NCI-H2227 treated with DMSO at 0.1 percent for 48 hours (cell line): ENCODE data around the gene GPR15LG.

ENCODE experiments used
- DNase-seq: peaks from one replicate; lab custom pipeline; 2025; lab: John Stamatoyannopoulos, UW

The GPR15LG gene

DNA sequence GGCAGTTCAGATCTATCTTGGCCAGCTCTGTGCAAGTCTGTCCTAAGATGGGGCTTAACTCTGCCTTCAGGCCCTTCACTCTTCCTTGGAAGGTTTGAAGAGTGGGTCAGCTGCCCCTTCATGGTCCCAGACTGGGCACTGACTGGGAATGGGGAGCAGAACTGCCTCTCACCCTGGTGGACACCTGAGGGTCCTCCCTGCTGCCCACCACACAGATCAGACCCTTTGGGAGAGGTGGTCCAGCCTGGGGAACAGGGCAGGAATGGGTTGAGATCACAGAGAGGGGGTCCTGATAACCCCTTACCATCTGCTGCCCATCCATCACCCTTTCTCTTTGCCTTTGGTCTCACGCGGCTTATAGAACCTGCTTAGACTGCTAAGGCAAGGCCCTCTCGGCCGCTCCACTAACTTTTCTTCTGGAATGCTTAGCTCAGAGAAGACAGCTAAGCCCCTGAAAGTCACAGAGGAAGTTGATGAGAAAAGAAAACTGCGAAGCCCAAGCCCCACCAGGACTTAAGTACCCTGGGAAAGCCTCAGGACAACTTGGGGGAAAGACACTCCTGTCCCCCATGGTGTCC, 20.3 kb downstream of the GPR15LG start:
- no peak for DNase-seq

DNA sequence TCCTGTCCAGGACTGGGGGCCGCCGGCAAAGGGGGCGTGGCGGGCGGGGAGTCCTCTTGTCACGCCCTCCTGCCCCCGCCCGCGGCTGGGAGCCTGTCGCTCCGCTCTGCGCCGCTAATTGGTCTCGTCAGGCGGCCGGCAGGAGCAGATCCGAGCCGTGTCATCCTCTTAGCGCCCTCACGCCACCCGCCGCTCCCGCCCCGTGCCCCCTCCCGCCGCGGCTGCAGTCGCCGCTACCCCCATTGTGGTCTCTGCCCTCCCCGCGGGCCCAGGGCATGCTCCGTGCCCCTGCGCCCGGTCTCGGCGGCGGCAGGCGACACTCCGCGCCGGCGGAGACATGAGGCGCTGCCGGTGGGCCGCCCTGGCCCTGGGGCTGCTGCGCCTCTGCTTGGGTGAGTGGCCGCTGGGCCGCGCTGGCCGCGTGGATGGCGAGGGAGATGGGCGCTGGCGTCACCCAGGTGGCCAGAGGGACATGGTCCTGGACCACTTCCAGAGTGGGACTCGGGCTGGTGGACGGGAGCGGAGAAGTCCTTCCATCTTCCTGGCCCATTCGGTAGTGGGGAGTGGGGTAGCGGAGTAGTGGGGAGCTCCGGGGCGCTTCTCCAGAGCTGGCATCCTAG, 20.9 kb downstream of the GPR15LG start, which contains the start of gene CDHR1:
TSS of gene CDHR1 (plus strand) at position 114 of the 620 bp plus-strand sequence. CDS start at position 338, 224 bp downstream.
- DNase-seq, result no peak

DNA sequence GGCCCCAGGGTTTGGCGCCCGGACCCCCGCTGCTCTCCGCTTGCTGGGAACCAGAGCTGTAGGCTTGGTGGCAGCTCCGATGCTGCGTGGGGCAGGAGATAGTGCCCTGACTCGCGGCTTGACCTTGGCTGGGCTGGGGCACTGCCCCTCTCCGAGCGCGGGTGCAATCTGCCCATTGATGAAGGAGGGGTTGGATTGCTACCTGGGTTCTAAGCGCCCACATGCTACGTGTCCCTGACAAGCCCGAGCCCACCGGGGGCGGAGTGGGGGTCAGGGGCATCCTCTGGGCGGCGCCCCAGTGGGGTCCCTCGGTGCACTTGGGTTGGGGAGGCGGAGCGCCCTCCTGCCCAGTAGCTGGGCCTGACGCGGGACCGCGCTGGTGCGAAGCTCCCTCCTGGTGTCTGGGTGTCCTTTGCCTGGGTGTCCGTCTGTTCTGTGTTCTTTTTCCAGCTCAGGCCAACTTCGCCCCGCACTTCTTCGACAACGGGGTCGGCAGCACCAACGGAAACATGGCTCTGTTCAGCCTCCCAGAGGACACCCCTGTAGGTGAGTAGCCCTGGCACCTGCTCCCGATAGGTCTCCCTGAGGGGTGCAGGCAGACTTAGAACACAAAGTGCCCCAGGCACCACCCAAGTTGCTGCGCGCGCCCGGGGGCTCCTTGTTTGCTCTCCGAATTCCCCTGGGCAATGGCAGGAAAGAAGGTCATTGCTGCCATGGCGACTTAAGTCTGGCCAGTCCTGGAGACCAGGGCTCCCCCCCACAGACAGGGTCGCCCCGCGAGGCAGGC, 21.6 kb downstream of the GPR15LG start:
- no peak for DNase-seq

DNA sequence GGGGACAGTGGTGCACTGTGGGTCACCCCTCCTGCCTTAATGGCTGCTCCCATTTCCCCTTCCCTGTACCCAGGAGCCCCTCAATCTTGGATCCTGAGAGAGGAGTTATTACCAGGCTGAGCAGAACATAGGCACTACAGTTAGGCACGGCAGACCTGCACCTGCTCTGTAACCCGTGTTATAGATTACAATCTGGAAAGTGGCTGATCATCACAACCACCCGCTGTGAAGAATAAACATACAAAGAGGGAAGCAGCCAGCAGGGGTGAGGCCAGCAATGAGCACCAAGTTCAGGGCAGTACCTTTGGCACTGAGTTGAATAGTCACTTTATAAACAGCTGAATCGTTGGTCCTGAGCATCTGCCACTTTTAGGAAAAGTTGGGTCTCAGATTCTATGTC, 22.5 kb downstream of the GPR15LG start:
- DNase-seq, result no peak

DNA sequence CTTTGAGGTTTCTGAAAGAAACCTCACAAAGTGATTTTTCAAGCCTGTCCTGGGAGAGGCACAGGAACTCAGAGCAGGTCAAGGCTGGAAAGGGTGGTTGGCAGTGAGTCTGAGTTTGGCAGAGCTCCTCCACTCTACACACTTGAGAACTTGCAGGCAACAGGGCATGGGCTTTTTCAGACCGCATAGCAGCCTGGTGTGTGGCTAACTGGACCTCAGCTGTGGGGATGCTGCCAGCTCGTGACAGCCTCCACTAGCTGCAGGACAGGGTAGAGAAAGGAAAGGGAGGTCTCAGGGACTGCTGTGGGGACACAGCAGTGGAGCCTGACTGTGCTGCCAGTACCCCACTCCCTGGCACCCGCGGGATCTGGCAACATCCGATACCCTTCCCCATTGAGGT, 23.3 kb downstream of the GPR15LG start:
- no peak for DNase-seq

DNA sequence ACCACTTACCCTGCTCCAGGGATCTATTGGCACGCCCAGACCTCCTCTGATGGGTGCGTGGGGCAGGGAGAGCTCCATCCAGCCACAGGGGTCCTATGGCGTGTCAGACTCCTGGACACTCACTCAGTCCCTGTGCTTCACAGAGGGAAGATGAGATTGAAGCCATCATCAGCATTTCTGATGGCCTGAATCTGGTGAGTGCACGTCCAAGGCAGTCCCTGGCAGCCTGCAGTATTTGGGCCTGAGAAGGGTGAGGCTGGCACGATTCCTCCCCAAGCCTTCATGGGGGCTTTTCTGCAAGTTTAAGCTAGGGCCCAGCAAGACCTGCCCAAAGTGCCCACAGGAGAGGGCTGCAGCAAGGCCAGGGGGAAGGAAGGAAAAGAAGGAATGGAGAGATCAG, 24.0 kb downstream of the GPR15LG start:
- no peak for DNase-seq

DNA sequence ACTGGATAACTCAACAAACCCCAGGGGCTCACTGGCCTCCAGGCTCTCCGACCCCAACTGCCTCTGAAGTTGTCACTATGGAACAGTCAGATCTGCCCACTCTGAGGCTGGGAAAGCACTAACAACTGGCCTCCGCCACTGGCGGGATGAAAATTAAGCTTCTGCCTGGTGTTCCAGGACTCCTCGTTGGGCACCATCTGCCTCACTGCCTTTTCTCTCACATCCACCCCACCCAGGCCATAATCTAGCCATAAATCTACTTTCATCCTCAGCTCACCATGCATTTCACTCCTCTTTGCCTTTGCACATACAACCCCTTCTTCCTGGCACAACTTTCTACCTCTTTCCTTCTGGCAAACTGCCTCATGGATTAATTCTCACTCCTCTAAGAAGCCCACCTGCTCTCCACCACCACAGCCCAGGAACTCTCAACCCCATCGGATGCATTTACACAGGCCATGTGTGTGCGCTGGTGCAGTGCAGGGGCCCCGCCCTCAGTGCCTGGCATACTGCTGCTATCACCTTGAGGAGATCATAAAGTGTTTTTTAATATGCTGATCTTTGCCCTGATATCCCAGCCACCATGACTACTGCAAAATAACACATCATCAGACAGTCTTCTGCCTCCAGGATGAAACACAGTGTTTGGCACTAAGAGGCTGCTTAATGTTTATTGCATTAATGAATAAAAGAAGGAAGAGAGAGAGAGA, 24.8 kb downstream of the GPR15LG start:
- no peak for DNase-seq

DNA sequence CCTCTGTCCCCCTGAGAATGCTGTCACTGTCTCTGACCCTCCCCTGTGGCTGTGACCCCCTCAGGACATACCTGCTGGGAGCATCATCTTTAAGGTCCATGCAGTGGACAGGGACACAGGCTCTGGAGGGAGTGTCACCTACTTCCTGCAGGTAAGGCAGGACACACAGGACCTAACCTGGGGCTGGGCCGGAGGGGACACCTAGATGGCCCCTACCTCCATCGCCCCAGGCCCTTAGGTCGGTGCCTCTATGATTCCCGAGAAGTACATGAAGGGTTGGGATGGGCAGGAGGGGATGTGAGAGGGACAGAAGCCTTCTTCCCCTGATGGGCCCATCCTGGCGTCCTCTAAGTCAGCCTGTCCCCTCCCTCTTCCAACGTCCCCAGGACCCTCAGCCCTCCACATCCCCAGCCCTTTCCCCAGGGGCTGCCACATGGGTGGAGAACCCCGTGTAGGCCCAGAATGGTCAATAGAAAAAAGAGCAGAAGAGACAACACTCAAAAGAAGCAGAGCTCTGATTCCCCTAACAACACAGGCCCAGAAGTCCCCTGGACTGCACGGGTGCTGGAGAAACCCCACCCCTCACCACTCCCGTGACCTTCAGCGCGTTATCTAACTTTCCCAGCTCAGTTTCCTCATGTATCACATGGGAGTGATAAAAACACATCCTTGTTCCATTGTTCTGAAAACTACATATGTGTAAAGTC, 27.1 kb downstream of the GPR15LG start:
- no peak for DNase-seq

DNA sequence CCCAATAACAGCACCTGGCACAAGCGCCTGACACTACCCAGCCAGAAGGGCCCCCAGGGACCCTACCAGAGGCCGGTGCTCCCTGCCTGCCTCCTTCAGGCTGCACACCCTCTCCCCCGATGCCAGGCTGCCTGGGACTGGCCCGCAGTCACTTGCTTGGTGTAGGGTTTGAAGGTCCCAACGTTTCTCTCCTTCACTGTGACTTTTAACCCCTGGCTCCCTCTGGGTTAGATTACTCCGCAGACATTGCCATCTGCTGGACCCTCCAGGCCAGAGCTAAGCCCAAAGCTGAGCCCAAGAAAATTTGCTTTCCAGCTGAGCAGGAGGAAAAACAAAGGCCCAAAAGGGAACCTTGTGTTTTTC, 27.6 kb downstream of the GPR15LG start:
- no peak for DNase-seq

DNA sequence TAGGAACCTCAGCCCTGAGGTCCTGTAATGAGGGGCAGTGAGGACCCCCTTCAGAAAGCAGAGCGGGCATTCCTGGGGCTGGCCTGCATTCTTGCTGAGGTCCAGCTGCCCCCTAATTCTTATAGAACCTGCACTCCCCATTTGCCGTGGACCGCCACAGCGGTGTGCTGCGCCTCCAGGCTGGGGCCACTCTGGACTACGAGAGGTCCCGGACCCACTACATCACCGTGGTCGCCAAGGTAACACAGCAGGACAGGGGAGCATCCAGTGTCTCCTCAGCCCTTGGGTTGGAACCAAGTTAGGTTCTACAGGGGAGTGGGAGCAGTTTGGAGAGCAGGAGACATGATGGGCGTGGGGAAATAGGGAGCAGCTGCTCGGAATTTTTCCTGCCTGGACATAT, 28.1 kb downstream of the GPR15LG start:
- DNase-seq, result no peak

DNA sequence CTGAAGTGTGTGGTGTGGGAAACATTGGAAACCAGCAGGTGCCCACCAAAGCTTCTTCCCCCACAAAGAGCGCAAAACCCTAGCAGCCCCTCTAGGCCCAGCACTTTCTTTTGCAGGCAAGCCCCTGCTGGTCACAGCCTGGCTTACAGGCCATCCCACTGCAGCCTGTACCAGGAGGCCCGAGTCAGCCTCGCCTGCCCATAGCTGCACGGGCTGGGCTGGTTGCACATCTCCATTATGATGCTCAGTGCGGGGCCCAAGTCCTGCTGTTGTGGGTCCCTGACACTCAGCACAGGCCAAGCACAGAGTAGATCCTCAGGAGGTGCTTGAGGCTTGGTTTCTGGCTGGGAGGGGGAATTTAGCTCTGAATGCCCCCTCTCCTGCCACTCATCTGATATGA, 28.7 kb downstream of the GPR15LG start:
- no peak for DNase-seq

DNA sequence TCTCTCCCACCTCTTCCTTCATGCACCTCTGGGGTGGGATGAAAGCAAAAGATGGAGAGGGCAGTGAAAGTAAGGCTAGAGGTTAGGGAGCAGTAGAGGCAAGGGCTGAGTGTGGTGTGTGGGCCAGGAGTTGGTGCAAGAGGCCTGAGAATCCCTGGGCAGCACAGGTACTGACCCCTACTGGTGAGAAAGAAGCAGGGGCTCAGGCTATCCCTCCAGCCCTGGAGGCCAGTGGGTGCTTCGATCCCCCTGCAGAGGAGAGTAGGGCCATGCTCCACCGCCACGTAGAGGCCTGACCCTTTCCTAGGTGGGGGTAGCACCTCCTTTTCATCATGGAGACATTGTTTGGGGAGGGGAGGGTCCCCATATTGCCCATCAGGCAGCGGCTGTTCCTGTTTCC, 30.5 kb downstream of the GPR15LG start:
- DNase-seq, result no peak

DNA sequence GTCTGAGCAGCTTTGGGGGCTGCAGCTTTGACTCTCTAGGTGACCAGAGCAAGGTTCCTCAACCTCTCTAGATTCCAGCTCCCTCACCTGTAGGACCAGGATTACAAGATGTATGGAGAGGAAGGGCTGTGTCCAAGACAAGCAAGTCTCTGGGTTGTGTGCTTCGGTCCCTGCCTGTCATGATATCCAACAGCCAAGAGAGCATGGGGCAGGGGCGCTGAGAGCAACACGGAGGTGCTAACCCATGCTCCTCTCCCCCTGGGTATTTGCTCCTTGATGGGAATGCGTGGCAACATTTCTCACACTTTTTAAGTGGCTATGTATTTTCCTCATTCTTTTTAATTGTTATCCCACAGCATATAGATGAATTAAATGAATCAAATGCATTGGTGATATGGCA, 31.0 kb downstream of the GPR15LG start:
- no peak for DNase-seq

DNA sequence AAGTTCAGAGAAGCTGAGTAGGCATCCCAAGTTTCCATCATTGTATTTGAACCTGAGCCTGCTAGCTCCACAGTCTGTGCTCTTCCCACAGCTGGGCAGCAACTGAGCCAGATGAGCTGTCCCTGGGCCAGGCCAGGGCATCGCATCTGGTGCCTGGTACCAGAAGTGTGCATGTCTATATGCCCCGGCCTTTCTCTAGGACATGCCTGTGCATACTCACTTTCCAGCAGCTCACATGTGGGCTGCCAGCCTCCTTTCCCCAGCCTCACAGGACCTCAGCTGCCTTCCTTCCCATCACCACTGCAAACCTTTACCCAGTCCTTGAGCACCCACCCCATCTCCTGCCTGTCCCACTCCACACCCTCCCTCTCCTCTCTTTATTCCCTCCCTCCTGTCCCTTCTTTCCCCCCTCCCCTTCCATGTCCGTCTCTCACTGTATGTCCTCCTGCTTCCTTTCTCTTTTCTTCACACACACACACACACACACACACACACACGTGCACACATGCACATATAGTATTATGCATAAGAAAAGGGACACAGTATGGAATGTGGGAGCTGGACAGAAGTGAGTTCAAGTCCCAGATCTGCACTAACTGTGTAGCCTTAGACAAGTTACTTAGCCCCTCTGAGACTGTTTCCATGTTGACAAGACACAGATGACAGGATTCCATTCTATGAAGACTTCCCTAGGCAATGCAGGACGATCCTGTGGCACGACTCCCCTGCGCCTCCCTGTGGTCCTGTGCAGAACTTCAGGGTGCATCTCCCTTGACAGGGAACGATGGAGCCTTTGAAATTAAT, 31.6 kb downstream of the GPR15LG start:
- DNase-seq, result peak; percentile 14

DNA sequence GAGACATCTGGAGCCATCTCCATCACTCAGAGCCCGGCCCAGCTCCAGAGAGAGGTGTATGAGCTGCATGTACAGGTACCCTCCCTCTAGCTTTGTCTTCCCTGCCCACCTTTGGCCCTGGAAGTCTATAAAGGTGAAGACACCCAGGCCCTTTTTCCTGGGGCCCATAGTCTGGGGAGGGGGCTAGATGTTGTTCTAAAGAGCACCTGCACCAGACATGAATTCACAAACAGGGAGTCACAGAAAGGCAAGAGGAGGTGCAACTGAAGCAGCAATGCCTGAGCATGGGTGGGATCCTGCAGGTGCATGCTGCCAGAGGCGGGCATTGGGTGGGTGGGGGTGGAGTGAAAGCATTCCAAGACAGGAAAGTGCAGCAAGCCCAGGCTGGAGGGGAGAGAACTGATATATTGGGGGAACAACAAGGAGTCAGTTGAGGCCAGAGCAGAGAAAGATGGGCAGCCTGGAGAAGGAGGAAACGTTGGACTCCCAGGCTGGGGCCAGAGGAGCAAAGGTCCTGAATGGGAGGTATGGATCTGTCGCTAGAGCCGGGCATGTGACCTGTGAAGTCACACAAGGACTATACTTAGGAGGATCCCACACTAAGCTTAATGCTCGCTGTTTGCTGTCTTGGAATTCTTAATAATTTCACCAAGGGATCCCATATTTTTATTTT, 32.4 kb downstream of the GPR15LG start:
- no peak for DNase-seq

DNA sequence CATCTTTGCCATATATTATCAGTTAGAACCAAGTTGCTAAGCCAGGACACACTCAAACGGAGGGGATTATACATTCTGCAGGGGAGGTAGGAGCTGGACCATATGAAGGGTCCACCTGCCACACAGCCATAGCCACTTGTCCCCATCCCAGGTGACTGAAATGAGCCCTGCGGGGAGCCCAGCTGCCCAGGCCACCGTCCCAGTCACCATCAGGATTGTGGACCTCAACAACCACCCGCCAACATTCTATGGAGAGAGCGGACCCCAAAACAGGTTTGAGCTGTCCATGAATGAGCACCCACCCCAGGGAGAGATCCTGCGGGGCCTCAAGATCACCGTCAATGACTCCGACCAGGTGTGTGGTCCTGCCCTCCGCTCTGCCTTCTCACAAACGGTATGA, 34.4 kb downstream of the GPR15LG start:
- DNase-seq, result no peak

DNA sequence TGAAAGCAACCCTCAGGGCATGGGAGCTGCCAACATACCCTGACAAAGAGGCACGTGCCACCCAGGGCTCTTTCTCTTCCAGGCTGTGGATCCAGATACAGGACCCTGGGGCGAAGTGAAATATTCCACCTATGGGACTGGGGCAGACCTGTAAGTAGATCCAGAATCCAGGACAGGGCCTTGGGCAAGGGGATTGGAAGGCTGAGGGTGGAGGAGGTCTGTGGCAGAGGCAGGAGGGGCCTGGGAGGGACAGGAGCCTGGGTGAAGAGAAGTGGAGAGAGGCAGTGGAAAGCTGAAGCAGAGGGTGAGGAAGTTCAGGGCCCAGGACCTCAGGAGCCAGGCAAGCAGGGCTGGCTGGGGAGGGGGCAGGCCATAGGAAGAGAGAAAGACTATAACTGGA, 38.0 kb downstream of the GPR15LG start:
- DNase-seq, result no peak

DNA sequence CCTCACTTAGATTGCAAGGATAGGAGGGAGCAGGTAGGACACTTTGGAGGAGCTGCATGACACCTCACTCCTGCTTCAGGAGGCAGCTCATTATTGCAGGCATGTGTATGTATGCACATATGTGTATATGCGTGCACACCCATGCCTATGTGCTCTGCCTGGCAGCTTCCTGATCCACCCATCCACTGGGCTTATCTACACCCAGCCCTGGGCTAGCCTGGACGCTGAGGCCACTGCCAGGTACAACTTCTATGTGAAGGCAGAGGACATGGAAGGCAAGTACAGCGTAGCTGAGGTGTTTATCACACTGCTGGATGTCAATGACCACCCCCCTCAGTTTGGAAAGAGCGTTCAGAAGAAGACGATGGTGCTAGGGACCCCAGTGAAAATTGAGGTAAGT, 38.4 kb downstream of the GPR15LG start:
- no peak for DNase-seq

DNA sequence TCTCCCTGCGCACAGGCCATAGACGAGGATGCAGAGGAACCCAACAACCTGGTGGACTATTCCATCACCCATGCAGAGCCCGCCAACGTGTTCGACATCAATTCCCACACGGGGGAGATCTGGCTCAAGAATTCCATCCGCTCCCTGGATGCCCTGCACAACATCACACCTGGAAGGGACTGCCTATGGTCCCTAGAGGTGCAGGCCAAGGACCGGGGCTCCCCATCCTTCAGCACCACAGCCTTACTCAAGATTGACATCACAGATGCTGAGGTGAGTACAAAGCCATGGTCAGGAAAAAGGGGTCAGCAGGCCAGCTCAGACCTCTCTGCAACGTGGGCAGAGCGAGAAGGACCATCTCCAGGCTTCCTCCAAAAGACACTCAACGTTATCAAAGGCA, 39.5 kb downstream of the GPR15LG start:
- no peak for DNase-seq

DNA sequence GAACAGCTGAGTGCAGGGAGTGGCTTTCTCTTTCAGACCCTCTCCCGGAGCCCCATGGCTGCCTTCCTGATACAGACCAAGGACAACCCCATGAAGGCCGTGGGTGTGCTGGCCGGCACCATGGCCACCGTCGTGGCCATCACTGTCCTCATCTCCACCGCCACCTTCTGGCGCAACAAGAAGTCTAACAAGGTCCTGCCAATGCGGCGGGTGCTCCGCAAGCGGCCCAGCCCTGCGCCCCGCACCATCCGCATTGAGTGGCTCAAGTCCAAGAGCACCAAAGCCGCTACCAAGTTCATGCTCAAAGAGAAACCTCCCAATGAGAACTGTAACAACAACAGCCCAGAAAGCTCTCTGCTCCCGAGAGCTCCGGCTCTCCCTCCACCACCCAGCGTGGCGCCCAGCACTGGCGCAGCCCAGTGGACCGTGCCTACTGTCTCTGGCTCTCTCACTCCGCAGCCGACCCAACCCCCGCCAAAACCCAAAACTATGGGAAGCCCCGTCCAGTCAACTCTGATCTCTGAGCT, 40.5 kb downstream of the GPR15LG start:
- DNase-seq, result no peak
